ENCODE measurements around the gene MYBL2. TPM values are rescaled to one million over a fixed set of nuclear protein-coding genes. Genes with fewer than 3 reads are reported as not detected.

The MYBL2 gene
- total RNA-seq, 1 donor from 2014 or later, result 1.7 TPM

DNA sequence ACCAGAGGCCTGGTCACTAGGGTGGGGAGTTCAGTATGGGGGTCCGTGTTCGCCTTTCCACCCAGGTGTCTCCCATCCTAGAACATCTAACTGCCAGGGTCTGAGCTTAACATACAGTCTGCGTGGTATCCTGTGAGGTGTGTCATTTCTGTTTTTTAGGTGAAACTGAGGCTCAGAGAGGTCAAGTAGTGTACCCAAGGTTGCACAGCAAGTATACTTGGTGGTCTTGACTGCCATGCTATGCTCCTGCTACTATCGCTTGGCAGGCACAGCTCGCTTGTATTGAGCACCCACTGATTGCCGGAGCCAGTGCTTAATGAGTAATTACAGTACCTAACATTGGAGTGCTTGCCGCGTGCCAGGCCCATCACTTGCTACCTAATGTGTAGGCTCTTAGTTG is 33.7 kb downstream of the MYBL2 start:
- Histone ChIP-seq H3K27me3 (ENCODE audit: low read depth) (no peaks in the 10 kb centered on the region), H3K4me1 (no peaks in the 10 kb centered on the region), H3K9me3 (no peaks in the 10 kb centered on the region), H3K36me3 (no peaks in the 10 kb centered on the region), H3K27ac (no peak overlapping the region), H3K4me3 (no peak overlapping the region)
- TF ChIP-seq, protein P1, sequence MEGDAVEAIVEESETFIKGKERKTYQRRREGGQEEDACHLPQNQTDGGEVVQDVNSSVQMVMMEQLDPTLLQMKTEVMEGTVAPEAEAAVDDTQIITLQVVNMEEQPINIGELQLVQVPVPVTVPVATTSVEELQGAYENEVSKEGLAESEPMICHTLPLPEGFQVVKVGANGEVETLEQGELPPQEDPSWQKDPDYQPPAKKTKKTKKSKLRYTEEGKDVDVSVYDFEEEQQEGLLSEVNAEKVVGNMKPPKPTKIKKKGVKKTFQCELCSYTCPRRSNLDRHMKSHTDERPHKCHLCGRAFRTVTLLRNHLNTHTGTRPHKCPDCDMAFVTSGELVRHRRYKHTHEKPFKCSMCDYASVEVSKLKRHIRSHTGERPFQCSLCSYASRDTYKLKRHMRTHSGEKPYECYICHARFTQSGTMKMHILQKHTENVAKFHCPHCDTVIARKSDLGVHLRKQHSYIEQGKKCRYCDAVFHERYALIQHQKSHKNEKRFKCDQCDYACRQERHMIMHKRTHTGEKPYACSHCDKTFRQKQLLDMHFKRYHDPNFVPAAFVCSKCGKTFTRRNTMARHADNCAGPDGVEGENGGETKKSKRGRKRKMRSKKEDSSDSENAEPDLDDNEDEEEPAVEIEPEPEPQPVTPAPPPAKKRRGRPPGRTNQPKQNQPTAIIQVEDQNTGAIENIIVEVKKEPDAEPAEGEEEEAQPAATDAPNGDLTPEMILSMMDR (IDR thresholded peaks at IDR 0.05), result no peak
- intact Hi-C loops (cut with DNase I), result no loop called here
- no peak for DNase-seq
- no peak for ATAC-seq

DNA sequence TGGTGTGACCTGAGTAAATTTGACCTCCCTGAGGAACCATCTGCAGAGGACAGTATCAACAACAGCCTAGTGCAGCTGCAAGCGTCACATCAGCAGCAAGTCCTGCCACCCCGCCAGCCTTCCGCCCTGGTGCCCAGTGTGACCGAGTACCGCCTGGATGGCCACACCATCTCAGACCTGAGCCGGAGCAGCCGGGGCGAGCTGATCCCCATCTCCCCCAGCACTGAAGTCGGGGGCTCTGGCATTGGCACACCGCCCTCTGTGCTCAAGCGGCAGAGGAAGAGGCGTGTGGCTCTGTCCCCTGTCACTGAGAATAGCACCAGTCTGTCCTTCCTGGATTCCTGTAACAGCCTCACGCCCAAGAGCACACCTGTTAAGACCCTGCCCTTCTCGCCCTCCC is 35.6 kb downstream of the MYBL2 start:
- Histone ChIP-seq H3K36me3 (no peaks in the 10 kb centered on the region), H3K27me3 (ENCODE audit: low read depth) (no peaks in the 10 kb centered on the region), H3K4me1 (no peaks in the 10 kb centered on the region), H3K27ac (no peak overlapping the region), H3K4me3 (no peak overlapping the region), H3K9me3 (no peaks in the 10 kb centered on the region)
- DNase-seq (no peak), ATAC-seq (no peak)
- TF ChIP-seq, protein P1 (IDR thresholded peaks at IDR 0.05), result no peak
- intact Hi-C loops (cut with DNase I), result no loop called here

DNA sequence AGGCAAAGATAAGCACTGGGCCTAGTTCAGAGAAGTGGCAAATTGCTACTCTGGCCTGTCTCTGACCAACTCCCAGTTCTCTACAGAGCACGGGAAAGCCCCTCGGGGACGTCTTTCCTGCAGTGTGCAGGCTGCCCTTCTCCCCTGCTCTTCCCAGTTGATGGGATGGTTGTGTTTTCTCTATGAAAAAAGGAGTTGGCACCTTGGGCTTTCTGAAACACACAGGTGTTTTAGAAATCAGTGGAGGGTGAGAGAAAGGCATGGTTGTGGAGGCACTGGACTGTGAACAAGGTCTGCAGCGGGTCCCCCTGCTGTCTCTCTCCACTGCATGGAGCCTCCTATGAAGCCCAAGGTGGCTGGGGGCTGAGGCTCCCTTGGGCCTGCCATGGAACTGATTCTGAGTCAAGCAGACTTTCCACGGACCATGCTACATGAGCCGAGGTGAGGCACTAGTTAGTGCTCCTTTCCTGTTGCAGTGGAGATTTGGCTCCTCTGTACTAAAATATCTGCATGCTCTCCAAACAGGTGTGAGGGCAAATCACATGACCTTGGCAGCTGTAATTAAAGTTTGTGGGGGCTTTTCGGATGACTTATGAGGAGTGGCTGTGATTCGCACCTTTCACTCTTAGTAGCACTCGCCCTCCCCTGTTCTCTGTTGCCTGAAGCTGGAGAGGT is 43.6 kb downstream of the MYBL2 start:
- intact Hi-C loops (cut with DNase I), result no loop called here
- TF ChIP-seq, protein P1 (IDR thresholded peaks at IDR 0.05), result no peak
- no peaks in the 10 kb centered on the region for H3K36me3 ChIP-seq
- no peaks in the 10 kb centered on the region for H3K4me1 ChIP-seq
- no peaks in the 10 kb centered on the region for H3K27me3 ChIP-seq (ENCODE audit: low read depth)
- ATAC-seq (no peak), DNase-seq (no peak)
- no peak overlapping the region for H3K27ac ChIP-seq
- H3K9me3 ChIP-seq, result no peaks in the 10 kb centered on the region
- H3K4me3 ChIP-seq, result no peak overlapping the region

DNA sequence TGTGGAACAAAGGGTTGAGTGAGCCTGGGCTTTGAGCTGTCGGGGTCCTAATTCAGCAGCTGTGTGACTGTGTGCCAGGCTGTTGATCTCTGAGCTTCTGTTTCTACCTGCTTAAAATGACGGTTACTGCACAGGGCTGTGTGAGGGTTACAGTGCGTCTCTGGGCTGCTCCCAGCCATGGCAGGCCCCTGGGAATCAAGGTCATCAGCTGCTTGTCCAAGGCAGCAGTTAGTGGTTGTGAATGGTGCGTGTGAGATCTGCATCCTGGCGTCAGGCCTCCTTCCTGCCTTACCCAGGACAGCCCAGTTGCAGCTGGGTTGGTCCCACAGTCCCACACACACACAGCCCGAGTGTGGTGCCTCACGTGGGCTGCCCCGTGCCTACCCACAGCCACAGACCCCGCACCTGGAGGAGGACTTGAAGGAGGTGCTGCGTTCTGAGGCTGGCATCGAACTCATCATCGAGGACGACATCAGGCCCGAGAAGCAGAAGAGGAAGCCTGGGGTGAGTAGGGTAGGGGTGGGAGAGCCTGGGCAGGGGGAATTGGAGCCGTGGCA is 44.3 kb downstream of the MYBL2 start:
- peak in 1 of 2 donors; percentile 22 for ATAC-seq
- no peak for DNase-seq
- H3K27ac ChIP-seq, result no peak overlapping the region
- TF ChIP-seq, protein P1 (IDR thresholded peaks at IDR 0.05), result no peak
- H3K9me3 ChIP-seq, result no peaks in the 10 kb centered on the region
- no peak overlapping the region for H3K4me3 ChIP-seq
- intact Hi-C loops (cut with DNase I), result no loop called here
- no peaks in the 10 kb centered on the region for H3K36me3 ChIP-seq
- H3K4me1 ChIP-seq, result no peaks in the 10 kb centered on the region
- no peaks in the 10 kb centered on the region for H3K27me3 ChIP-seq (ENCODE audit: low read depth)

DNA sequence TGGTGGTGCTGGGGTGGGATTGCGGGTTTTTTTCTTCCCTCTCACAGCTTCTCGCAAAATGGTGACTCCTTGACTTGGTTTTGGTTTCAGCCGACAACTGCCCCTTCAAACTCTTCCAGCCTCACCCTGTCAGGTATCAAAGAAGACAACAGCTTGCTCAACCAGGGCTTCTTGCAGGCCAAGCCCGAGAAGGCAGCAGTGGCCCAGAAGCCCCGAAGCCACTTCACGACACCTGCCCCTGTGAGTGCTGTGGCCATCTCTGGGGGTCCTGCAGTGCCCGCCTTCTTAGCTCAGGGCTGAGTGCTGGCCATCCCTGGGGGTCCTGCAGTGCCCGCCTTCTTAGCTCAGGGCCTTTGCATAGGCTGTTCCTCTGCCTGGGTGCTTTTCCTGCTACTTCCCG is 48.1 kb downstream of the MYBL2 start:
- Histone ChIP-seq H3K27me3 (ENCODE audit: low read depth) (no peaks in the 10 kb centered on the region), H3K36me3 (no peaks in the 10 kb centered on the region), H3K4me1 (no peaks in the 10 kb centered on the region), H3K9me3 (no peaks in the 10 kb centered on the region), H3K4me3 (no peak overlapping the region), H3K27ac (no peak overlapping the region)
- intact Hi-C loops (cut with DNase I), result no loop called here
- ATAC-seq (no peak), DNase-seq (no peak)
- TF ChIP-seq, protein P1 (IDR thresholded peaks at IDR 0.05), result no peak
